Measurements from ENCODE around the gene NXPH2.

NXPH2 gene

DNA sequence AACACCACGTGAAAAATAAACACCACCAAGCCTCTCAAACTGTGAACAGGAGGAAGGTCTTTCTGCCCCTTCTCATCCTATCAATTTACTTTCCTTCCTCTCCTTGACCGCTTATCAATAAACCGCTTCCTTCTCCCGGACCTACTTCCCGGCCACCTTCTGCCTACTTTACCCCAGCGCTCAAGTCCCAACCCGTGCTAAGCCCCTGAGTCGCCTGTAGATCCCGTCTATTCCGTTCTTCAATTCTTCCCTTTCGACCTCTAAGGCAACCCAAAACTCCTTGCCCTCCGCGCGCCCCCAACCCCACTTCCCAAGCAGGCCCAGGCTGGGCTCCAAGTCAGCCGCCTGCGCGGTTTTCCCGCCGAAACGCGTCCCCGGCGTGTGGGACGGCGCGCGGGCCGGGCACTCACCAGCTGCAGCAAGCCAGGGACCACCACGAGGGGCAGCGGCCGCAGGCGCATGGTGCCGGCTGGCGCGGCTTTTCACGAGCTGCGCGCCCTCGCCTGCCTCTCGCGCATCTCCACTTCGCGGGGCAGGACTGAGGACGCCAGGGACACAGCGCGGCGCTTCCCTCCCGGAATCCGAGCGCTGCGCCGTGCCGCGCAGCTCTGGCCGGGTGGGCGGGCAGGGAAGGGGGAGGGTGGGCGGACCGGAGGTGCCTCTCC is at the start of gene NXPH2:
Gene NXPH2 (minus strand): TSS at position 610 of the 665 bp plus-strand sequence. CDS start 149 bp downstream, at position 461.
- peak; percentile 54 for DNase-seq

DNA sequence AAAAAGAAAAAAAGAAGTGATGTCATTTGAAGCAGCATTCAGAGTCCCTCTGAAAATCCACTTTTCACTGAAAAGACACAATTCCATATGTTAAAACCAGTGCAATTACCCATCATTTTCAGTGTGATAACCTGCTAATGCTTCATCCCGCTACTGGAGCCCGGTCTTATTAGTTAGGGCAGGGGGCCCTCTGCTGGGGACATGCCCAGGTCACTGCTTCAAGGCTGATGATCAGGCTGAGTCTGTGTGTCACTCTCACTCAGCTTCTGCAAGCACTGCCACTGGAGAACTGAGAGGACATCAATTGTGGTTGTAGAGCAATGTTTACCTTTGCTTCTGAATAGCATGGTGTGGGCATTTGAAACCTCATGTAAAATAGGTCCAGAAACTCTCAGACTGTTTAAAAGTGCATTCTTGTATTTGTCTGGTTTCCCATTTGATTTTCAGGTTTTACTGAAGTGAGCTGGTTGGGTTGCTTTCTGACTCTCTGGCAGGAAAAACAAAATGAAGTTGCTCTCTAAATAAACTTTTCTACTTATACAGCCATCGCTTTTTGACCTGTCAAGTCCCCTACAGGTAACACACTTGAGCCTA is 49.2 kb upstream of the NXPH2 start:
- no peak for DNase-seq

DNA sequence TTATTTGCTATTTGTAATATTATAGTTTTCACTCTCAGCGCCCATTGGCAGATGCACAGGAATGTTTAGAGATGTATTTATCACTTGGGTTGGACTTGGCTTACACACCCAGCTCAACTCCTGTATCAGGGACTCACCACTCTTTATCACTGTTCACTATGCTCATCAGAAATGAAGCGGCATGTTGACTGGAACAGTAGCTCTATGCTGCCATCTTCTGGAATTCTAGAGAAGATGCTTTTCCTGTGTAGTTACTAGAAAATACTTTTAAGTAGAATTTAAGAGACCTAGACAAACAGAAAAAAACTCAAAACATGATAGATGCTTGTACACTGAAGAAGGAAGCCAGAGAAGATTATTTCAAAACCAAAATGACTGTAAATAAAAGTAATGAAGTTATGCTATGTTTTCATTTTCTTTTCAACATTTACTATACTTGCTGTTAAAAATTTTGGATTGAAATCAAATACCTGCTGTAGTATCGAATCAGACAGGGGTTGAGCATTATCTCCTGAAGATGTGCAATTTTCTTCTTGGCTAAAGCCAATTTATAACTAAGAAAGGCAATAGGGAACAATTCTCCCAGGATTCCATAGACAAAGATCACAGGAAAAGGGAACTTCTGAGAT is 47.4 kb upstream of the NXPH2 start:
- peak; percentile 69 for DNase-seq

DNA sequence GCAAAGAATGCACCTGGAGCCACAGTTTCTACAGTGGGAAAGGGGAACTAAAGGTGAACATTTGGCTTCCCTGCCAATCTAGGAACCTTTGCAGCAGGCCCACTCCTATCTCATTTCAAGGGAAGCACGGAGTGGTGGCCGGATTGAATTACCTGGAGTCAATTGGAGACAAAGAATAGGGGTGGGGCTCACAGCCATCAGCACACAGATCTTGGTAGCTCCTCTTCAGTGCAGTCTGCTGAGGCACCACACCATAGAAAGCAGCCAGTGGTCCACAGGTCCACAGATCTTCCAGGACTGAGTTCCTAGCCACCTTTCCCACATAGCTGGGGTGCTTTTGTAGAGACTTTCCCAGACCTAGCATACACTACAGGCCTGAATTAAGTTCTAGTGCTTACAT is 43.5 kb upstream of the NXPH2 start:
- DNase-seq: no peak

DNA sequence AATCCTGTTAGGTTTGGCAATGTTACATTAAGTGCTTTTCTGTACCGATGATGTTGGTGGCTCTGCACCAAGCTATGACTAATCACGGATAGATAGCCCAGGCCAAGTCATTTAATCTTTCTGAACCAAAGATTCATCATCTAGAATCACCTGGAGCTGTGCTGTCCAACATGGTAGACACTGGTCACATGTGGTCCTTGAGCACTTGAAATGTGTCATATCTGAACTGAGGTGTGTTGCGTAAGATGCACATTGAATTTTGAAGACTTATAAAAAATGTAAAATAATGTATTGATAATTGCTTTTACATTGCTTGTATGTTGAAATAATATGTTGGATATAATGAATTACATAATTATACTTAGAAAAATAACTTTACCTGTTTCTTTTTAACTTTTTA is 39.8 kb upstream of the NXPH2 start:
- no peak for DNase-seq

DNA sequence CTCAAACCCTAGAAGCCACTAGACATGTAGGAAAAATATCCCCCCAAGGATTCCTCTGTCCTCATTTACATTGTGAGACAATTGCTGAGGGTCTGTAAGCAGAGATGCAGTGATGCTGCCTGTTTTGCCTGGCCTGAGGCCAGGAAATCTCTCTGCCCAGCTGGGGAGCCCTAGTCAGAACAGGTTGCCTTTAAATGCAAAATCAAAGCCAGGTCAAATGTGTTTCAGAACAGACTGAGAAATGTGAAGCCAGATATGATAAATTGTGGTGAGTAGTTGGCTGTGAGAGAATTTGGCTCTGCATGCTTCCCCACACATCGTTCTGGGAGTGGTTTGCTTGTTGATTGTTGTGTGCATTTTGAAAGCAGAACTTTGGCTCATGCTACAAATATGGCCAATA is 38.4 kb upstream of the NXPH2 start:
- DNase-seq: no peak

DNA sequence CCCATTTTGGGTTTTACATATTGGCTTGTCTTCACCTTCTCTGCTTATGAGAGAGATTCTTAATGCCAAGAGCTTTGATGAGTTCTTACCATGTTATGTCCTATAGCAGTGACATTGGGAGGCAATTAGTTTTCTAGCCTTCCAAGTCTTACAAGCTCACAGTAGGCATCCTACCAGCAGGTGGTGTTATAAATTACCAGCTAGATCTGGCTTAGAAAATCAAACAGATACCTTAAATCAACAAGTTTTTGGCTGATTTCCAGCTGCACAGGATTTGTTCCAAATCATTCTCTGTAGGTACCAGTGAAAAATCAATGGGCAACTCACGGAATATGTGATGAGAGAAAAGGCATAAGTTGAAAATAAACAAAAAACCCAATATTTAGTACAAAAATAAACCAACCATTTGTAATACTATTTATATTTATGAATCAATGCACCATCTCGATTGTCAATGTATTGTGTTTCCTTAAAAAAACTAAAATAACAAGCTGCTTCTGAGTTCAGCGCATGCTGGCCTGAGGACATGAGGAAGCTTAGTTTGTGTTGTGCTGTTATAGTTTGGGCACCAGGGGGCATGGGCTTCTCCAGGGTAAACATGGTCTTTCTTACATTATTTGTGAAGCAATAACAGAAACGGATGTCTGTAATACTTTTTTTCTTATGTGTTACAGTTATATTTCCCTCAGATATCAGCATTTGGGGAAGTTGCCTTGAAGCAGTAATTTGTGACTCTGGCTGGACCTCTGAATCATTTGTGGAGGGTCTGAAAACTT is 34.1 kb upstream of the NXPH2 start:
- DNase-seq: no peak

DNA sequence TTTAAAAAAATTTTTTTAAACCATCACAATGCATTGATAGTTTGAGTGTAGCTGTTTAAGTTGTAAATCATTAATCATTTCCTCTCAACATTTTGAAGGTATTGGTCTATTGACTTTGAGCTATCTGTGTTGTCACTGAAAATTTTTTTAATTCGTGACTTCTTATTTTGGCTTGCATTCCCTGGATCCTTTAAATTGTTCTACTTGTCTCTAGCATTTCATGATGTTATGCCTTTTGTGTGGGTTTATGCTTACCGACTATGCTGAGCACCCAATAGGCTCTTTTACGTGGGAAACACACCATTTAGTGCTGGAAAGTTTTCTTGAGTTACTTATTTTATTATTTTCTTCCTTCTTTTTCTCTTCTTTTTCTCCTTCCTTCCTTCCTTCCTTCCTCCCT is 31.2 kb upstream of the NXPH2 start:
- DNase-seq: no peak

DNA sequence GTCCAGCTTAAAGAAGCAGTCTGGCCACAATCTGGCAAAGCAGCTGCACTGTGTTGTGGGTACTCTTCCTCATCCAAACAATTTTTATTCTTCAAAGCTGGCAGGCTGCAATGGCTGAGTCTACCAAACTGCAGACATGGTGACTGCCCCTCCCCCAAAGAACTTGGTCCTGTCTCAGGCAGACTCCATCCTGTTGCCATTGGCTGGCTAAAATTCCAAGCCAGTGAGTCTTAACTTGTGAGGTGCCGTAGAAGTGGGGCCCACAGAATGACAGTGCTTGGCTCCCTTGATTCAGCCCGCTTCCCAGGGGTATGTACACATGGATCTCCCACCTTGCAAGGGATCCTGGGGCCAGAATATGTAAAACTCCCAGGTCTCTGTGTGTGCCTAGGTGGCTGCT is 14.5 kb upstream of the NXPH2 start:
- DNase-seq: no peak

DNA sequence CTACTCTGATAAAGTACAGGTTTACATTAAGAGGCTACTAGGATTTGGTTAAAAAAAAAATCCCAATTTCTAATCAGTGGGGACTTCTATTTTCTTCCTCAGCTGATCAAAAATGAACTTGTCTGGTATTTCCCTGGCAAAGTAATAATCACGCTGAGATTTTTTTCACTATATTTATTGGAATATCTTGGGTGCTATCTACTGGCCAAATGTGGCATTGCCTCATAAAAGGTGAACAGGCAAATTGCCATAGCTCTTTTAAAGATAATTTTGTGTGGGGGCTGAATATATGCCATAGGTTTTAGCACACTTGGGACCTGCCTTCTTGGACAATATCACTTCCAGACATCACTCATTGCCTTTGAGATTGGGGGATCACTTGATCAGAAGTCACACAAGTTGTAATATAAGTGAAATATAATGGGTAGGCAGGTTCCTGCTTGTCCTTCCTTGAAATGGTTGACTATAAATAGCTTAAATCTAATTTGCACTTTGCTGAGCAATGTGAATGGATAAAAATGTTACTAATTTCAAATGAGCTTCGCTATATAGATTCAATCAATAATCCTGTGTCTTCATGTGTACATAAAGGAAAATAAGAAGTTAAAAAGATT is 7.0 kb upstream of the NXPH2 start:
- DNase-seq: peak; percentile 65

DNA sequence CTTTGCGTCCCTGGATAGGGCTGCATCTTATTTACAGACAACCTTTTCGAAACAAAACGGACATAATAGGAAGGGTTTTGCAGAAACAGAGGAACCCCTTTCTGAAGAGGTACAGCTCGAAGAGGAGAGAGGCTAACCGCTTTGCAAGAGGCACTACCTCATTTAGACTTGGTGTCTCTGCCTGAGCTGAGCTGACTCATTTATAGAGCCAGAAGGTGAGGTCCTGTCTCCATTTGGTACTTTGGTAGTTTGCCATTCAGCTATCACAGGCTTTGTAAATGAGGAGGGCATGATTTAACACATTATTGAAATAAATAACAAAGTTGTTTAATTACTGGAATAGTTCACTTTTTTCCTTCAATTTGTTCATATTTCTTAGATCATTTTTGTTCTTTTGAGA is 2.2 kb upstream of the NXPH2 start:
- DNase-seq: no peak

DNA sequence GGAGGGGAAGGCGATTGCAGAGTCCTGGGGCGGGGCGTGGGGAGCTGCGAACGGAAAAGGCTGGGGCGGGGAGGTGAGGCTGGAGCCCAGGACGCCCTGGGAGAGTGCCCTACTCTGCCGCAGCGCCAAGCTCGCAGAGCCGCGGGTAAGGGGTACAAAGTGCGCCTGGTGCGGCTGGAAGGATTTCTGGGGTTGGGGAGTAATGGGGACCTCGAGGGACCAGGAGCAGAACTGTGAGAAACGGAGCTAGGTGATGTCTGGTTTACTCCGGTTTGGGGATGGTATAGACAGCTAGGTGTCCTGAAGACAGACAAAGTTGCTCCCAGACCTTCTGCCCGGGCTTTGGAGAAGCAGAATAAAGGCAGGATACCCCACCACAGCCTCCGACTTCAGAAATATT is 718 bp upstream of the NXPH2 start:
- no peak for DNase-seq

DNA sequence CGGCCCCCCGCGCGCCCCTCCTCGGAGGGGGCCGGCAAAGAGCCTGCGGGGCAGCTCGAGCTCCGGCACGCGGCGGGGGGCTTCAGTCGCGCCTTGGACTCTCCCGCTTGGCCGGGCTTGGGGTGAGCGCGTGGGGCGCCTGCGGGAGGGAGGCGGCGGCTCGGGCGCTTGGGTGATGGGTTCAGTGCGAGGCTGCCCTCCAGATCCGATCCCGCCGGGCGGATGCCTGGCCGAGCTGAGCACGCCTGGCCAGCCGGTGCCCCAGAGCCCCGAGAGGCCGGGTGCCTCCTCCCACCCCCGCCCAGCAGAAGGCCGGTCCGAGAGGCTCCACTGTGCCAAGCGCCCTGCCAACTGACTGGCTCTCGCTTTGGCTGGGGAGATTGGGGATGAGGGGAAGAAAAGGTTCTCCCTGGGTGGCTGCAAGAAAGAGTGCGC is 273 bp upstream of the NXPH2 start:
- DNase-seq: no peak

DNA sequence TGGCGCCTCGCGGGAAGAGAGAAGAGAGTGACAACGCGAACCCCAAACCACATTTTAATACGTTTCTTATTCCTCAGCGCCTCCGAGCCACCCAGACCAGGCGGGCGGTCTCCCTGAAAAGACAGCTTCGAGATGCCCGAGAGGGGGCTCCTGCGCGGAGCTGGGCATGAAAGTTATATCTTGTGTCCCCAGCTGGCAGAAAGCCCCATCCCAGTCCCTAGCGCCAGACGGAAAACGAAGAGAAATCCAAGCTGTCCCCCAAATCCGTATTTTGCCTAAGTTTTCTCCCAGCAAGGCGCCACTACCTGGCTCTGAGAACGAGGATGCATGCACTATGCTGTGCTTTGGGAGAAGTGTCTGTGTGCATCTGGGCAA is 797 bp downstream of the NXPH2 start:
- DNase-seq: peak; percentile 54

DNA sequence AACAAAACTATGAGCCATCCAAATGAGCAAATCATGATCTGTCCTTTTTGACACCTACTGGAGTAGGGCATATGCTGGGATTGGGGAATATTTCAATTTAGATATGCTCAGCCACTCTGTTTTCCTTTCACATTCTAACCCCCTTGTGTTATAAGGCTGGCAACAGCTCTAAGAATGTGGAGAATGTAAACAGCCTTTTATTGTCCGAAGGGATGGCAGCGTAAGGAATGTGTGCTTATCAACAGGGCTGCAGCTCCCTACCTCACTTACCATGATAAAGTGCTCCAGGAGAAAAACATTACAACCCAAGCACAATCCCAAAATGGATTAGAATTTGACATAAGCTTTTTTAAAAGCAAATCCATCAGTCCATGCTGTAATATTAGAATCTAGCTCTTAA is 2.2 kb downstream of the NXPH2 start:
- DNase-seq: no peak

DNA sequence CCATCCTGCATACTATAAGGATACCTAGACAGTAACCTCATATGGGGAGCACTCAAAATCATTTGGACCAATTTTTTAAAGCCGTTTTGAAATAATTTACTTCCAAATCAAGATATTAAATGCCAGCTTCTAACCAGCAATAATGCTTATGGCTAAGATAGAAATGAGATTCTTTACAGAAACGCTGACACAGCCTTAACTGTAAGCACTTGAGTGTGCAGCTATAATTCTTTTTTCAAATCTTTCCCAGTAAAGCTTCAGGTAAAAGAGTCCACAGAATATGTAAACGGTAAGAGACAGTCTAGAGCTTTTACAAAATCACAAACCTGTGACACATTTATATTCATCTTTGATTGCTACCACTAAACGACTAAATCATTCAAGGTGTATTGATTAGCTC is 4.5 kb downstream of the NXPH2 start:
- DNase-seq: peak; percentile 50

DNA sequence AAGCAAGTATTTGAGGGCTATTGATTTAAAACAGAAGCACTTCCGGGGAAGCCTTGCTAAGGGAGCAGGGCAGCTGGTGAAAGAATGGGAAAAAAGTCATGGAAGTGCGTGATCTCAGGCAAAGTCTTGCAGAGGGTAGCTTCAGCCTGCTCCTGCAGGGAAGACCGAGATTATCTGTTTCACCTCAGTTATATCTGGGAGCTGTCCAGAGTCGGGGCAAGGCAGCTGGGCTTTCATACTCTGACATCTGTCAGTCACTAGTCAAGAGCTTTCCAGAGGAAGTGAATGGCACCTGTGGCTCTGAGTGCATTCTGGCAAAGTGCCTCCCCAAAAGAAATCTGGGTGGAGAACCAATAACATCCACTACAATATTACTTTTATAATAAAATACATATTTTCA is 8.7 kb downstream of the NXPH2 start:
- no peak for DNase-seq

DNA sequence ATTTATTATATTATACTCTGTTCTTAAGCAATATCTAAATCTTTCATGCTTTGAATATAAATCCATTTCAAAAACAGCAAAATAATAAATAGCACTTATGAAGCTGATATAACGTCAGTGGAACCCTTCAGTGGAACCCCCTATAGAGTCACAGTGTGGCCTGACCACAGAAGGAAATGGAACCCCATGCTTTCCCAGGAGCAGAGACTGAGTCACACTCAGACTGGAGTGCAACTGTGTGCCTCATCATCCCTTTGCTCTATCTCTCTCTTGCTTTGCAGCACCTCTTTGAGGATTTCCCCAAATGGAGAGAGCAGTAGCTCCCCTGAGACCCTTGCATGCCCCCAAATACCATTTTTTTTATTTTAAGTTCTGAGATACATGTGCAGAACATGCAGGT is 13.1 kb downstream of the NXPH2 start:
- no peak for DNase-seq

DNA sequence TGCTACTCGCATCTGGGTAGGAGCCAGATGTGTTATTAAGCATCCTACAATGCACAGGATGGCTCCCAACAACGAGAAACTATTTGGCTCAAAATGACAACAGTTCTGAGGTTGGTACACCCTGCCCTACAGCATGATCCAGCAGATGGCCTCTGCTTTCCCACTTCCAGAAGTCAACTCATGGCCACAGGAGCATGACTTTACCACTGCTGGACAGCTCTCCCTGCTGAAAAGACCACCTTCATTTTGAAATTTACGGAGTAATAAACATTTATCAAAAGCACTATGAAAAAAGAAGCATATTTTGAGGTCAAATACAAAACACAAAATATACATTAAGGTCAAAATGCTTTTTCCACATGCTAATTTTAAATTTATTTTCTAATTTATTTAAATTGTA is 13.7 kb downstream of the NXPH2 start:
- no peak for DNase-seq

DNA sequence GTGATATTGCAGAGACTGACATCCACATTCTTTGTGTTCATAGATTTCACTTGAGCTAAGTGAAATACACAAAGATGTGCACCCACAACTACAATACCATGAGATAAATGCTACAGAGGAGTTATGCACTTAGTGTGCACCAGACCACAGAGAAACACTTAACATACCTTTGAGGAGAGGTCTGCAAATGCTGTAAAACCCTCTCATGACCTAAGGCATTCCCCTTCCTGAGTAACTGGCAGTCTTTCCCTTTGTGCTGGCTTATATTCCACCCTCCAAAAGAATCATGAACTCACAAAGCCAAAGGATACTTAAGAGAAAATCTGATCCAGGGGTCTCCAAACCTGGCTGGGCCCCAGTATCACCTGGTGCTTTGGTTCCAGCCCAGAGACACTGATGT is 16.2 kb downstream of the NXPH2 start:
- peak; percentile 47 for DNase-seq

DNA sequence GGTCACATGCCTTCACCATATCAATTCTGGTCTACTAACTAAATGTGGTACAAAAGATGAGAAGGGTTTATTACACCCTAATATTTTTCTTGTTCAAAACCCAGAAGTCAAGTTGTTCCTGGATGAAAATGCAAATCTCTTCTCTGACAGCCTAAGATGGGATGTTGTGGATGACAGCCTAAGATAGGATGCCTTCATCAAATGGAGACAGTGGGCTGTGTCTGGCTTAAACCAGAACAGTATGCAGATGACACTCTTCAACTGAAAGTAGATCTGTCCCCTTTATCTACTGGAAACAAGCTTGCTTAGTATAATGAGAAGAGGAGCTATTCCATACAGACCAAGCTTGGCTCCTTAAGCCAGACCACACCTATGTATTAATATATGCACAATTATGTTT is 17.7 kb downstream of the NXPH2 start:
- no peak for DNase-seq

DNA sequence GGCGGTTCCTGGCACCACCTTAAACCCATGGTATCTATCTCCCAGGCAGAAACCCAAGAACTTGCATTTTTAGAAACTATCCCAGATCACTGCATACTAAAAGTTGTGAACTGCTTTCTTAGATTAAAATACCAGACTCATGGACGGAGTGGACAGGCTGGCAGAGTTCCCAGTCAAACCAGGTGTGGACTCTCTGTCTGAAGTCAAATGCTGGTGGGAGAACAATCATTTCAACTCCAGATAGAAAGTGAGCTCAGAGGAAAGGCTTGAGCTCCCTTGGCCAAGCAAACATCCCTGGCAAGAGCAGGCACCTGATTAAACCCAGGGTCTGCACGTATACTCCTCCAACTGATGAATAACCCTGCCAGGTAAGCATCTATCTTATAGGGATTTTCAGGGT is 19.5 kb downstream of the NXPH2 start:
- DNase-seq: no peak

DNA sequence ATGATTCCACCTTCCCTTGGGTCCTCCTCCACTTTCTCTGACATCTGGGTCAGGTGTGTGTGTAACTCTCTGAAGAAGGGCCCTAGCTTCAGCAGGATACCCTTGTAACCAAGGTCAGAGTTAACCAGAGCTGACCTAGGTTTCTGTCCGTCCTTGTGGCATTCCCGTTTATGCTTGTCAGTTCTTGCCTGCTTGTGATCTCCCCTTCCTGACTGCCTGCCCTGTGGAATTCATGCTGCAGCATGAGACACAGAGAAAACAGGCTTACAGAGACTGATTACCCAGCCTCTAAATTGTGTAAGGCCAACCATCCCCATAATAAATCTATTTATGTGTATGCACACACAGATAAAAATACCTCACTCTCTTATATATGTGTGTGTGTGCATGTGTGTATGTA is 22.8 kb downstream of the NXPH2 start:
- no peak for DNase-seq

All from DMS79 treated with DMSO at 0.1 percent for 48 hours (cell line).